PFSK-1 (cell line): ENCODE data around the gene SLC16A8.

ENCODE experiments used
- POLR2AphosphoS5 ChIP-seq: IDR thresholded peaks from 2 replicates; pipeline ENCODE4 v1.6.1; 2012; ENCODE audit warnings: low read depth, mild to moderate bottlenecking, control low read depth, low read length, moderate library complexity
- REST ChIP-seq, 2 experiments: IDR thresholded peaks; 2 replicates each; pipeline versions ENCODE4 v1.6.1 to v1.8.0; 2011 to 2012; ENCODE audit warnings: low read depth in 2 of 2, low read length in 2 of 2, control low read depth in 1 of 2, inconsistent platforms in 1 of 2, mild to moderate bottlenecking in 1 of 2, moderate library complexity in 1 of 2; ENCODE audit not compliant: insufficient read depth in 1 of 2
- SIN3A ChIP-seq: IDR thresholded peaks from 2 replicates; pipeline ENCODE4 v1.6.1; 2012; ENCODE audit warnings: mild to moderate bottlenecking, low read length, moderate library complexity, borderline replicate concordance; ENCODE audit not compliant: insufficient read depth
- TAF1 ChIP-seq: IDR thresholded peaks from 2 replicates; pipeline ENCODE4 v1.6.1; 2012; ENCODE audit warnings: low read length, control low read depth, borderline replicate concordance; ENCODE audit not compliant: insufficient read depth

- TF ChIP-seq SIN3A (no peak), TAF1 (no peak), REST (IDR thresholded peaks at IDR 0.05; ENCODE audit: insufficient read depth in 1 of 2, low read depth in 2 of 2, low read length in 2 of 2) (no peak), POLR2AphosphoS5 (no peak)
Measured at GRCh38 chr22:38125038-38125610, 41.1 kb upstream of the SLC16A8 start.
